Mucosa of descending colon (tissue), 3 donors: ENCODE data around the gene PTPRT. TPM values are rescaled to one million over a fixed set of nuclear protein-coding genes. Genes with fewer than 3 reads are reported as not detected.

ENCODE experiments used
- ATAC-seq: fragments of 200-7000 bp; cut with Tn5 transposase; one replicate; pipeline ENCODE4 v1.9.1; 2020; ENCODE audit warnings: mild to moderate bottlenecking, moderate library complexity
- DNase-seq, 3 donors: peaks; one replicate each; pipeline ENCODE4 v3.0.0-alpha.2; 2020
- H3K36me3 ChIP-seq: fragments of 200-600 bp; one replicate; pipeline ENCODE4 v1.8.0; 2021; ENCODE audit warnings: low read depth, mild to moderate bottlenecking
- H3K4me1 ChIP-seq: fragments of 200-600 bp; one replicate; pipeline ENCODE4 v1.8.0; 2021; ENCODE audit warnings: low read depth, mild to moderate bottlenecking
- H3K4me3 ChIP-seq: fragments of 200-600 bp; one replicate; pipeline ENCODE4 v1.8.0; 2021; ENCODE audit warnings: mild to moderate bottlenecking
- H3K9me3 ChIP-seq: fragments of 200-600 bp; one replicate; pipeline ENCODE4 v1.8.0; 2021; ENCODE audit warnings: mild to moderate bottlenecking
- intact Hi-C, 2 donors: fragments of 100-400 bp; cut with DNase I in 1 of 2; cut with micrococcal nuclease in 1 of 2; formaldehyde crosslinking; loops; one replicate each; pipeline versions ENCODE4 v1.11.0 to v1.11.1; 2022; cut with DNase I, micrococcal nuclease
- total RNA-seq, 3 donors: library from RNA; stranded (reverse); fragmentation: NEBNext Ultra II Directional in 2 of 3; extraction: Animal tissue kit (Norgen Biotek cat#: 25700) in 2 of 3; gene quantifications; one replicate each; pipeline versions ENCODE4 v1.2.1 to v1.2.4, GENCODE V29; 2021 to 2023
- TF ChIP-seq, protein P1 (sequence below): fragments of 200-600 bp; IDR thresholded peaks from one replicate; pipeline ENCODE4 v1.8.0; 2022; ENCODE audit warnings: antibody characterized with exemption, mild to moderate bottlenecking
- donor health status: DM: no; HTN: no; CAD: no; lungs with moderate emphysema.
- donor health status: DM: no; HTN: no; CAD: no.
- donor health status: DM: no; HTN: yes; CAD: no.

Gene PTPRT
- total RNA-seq, 3 donors from 2014 or later: 0.19 to 0.43 (median 0.38) TPM

DNA sequence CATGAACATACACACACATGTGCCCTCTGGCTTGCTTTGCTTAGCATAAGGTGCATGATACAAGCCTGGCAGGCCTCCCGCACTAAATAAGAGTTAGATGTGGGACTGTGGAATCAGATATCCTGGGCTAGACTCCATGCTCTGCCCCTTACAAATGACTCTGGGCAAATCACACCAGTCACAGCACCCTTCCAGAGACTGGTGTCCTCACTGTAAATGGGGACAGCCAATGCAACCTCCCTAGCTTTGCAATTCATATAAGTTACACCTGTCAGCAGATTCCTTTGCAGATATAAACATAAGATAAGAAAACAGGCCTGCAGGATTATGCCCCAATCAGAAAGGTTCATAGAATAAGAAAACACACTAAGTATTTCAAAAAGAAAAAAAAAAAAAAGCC is 174.1 kb downstream of the PTPRT start:
- no peaks in the 10 kb centered on the region for H3K4me1 ChIP-seq
- DNase-seq (no peak), ATAC-seq (no peak)
- intact Hi-C loops: no loop called here
- H3K4me3 ChIP-seq: no peak overlapping the region
- TF ChIP-seq, protein P1, sequence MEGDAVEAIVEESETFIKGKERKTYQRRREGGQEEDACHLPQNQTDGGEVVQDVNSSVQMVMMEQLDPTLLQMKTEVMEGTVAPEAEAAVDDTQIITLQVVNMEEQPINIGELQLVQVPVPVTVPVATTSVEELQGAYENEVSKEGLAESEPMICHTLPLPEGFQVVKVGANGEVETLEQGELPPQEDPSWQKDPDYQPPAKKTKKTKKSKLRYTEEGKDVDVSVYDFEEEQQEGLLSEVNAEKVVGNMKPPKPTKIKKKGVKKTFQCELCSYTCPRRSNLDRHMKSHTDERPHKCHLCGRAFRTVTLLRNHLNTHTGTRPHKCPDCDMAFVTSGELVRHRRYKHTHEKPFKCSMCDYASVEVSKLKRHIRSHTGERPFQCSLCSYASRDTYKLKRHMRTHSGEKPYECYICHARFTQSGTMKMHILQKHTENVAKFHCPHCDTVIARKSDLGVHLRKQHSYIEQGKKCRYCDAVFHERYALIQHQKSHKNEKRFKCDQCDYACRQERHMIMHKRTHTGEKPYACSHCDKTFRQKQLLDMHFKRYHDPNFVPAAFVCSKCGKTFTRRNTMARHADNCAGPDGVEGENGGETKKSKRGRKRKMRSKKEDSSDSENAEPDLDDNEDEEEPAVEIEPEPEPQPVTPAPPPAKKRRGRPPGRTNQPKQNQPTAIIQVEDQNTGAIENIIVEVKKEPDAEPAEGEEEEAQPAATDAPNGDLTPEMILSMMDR: no peak
- no peaks in the 10 kb centered on the region for H3K9me3 ChIP-seq
- H3K36me3 ChIP-seq: no peaks in the 10 kb centered on the region

DNA sequence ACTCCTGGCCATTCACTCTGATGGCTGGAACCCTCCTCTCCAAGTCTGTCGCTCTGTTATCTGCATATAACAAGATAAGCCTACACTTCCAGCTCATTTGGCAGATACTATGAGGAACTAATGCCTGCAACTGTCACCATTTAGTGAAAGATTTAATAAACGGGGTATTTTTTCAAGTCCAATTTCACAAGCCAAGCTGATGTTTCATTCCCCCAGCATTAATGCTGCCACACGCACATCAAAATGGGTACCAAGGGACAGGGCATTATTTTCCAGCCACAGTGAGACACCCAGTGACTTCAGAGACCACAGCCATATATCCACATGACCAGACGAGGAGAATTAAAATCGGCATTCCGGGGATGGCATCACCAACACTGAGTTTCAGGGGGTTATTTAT is 175.5 kb downstream of the PTPRT start:
- Histone ChIP-seq H3K4me3 (no peak overlapping the region), H3K36me3 (no peaks in the 10 kb centered on the region), H3K9me3 (no peaks in the 10 kb centered on the region), H3K4me1 (no peaks in the 10 kb centered on the region)
- TF ChIP-seq, protein P1: no peak
- ATAC-seq (no peak), DNase-seq (no peak)
- intact Hi-C loops: no loop called here

DNA sequence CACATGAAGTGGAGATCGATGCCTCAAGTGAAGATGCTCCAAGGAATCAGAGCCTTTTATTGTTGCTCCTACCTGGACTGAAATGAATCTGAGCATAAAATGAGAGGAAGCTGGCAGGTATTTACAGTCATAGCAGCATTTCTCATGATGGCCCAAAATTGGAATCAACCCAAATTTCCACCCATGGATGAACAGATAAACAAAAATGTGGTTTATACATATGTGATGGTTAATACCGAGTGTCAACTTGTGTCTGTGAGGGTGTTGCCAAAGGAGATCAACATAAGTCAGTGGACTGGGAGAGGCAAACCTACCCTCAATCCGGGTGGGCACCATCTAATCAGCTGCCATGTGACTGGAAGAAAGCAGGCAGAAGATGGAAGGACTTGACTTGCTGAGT is 178.2 kb downstream of the PTPRT start:
- intact Hi-C loops: no loop called here
- TF ChIP-seq, protein P1: no peak
- ATAC-seq: no peak

DNA sequence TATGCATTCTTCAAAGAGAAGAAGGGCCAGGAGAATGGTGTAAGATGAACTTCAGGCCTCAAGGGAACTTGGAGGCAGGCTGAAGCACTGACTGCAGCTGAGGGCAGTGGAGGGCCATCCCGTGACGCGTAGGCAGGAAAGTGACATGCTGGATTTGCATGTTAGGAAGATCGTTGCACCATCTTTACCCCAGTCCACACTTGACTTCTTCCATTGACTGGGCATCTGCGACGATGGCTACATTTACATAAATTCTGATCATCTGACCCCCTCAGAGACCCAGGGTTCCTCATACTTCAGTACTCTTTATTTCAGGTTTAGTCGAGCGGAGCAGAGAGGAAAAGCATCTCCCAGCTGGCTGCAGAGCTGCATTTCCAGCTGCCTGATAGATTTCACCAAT is 180.2 kb downstream of the PTPRT start:
- Histone ChIP-seq H3K9me3 (no peaks in the 10 kb centered on the region), H3K4me3 (no peak overlapping the region), H3K4me1 (no peaks in the 10 kb centered on the region), H3K36me3 (no peaks in the 10 kb centered on the region)
- intact Hi-C loops: no loop called here
- DNase-seq (no peak), ATAC-seq (no peak)
- TF ChIP-seq, protein P1: no peak

More for the DNA sequence above, 178.2 kb downstream of the PTPRT start:
- Histone ChIP-seq H3K4me1 (no peaks in the 10 kb centered on the region), H3K36me3 (no peaks in the 10 kb centered on the region), H3K9me3 (no peaks in the 10 kb centered on the region), H3K4me3 (no peak overlapping the region)
- DNase-seq: no peak

DNA sequence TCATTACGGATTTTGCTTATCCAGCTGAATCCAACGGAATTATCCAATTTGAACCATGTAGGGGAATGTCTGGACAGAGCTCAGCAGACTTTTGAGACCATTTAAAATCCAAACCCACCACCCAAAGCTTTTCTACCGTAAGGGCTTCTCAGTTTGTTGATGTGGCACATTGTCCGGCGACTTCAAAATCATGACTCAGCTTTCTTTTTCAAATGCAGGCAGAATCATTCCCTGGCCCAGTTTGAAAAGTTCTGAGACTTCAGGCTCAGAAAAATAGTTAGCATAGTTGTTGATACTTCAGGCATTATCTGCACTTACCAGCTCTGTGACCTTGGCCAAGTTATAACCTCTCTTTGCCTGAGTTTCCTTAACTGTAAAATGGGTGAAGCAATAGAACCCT is 182.2 kb downstream of the PTPRT start:
- Histone ChIP-seq H3K9me3 (no peaks in the 10 kb centered on the region), H3K4me1 (no peaks in the 10 kb centered on the region), H3K36me3 (no peaks in the 10 kb centered on the region), H3K4me3 (no peak overlapping the region)
- TF ChIP-seq, protein P1: no peak
- intact Hi-C loops: no loop called here
- no peak for ATAC-seq
- no peak for DNase-seq

DNA sequence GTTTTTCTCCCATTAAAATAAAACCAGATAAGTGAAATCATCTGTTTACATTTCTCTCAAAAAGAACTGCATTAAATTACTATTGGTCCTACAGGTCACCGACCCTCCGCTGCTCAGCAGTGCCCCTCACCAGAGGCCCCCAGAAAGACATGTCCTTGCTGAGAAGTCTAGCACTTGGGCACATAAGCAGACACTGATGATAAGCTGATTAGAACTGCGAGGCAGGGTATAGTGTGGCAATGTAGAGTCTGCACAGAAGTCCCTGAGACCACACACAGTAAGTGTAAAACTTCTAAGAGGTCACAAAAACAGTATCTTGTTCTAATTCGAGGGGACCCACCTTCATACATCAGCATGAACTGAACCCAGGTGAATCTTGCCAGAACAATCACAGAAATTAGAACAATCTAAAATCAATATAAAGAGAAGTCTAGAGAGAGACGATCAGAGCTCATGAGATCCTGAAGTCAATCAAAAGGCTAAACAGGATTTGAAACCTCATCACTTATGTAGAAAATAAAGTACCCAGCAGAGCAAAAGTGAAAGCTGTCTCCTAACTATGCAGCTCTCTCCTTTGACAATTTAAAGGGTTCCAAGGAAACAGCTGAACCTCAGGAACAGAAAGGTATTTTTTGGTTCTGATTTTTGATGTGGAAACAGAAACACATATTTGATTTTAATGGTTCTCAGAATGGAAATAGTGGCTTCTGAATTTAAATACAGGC is 182.9 kb downstream of the PTPRT start:
- no peak for ATAC-seq
- H3K36me3 ChIP-seq: no peaks in the 10 kb centered on the region

More for the DNA sequence above, 182.9 kb downstream of the PTPRT start:
- no peak overlapping the region for H3K4me3 ChIP-seq
- intact Hi-C loops: no loop called here
- H3K9me3 ChIP-seq: no peaks in the 10 kb centered on the region
- no peaks in the 10 kb centered on the region for H3K4me1 ChIP-seq
- TF ChIP-seq, protein P1: no peak
- DNase-seq: no peak
